Epithelial cell of esophagus (primary cell): ENCODE results near the gene TCP11.

ENCODE experiments used
- DNase-seq: peaks from one replicate; pipeline ENCODE4 v3.0.0; 2010; ENCODE audit warnings: low read depth
- H3K4me3 ChIP-seq: 2 replicates; pipeline ENCODE4 v1.5.1; 2011; ENCODE audit warnings: mild to moderate bottlenecking, low read length, control low read depth
- CTCF ChIP-seq: IDR thresholded peaks from 2 replicates; pipeline ENCODE4 v1.5.1; 2011; ENCODE audit warnings: low read depth, mild to moderate bottlenecking, low read length, control low read depth, inconsistent platforms; ENCODE audit not compliant: insufficient read depth; ENCODE audit errors: missing control alignments

The TCP11 gene

GRCh38 chr6:35166116-35166515 lies 25.0 kb upstream of the TCP11 start:
- TF ChIP-seq CTCF = no peak
- DNase-seq = no peak
- no peak overlapping the region for H3K4me3 ChIP-seq

DNA sequence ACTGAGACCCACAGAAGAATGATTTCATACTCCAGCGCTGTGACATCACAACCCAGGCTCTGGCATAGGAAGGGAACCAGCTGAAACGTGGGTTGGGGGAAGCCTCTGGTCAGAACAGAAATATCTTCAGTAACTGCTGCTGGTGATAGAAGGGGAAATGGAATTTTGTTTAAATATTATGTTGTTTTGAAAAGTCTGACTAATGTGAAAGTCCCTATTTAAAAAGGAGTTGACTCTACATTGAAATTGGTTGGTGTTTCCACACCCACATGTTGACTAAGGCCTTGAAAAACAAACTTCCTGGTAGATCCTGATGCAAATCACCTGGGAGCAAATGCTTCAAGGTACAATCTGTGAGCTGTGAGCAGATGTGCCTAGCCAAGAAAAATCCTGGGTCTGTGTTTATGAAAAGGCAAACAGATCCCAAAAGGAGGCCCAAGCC lies 24.5 kb upstream of the TCP11 start:
- no peak overlapping the region for H3K4me3 ChIP-seq
- DNase-seq = peak; percentile 94
- TF ChIP-seq CTCF = no peak

DNA sequence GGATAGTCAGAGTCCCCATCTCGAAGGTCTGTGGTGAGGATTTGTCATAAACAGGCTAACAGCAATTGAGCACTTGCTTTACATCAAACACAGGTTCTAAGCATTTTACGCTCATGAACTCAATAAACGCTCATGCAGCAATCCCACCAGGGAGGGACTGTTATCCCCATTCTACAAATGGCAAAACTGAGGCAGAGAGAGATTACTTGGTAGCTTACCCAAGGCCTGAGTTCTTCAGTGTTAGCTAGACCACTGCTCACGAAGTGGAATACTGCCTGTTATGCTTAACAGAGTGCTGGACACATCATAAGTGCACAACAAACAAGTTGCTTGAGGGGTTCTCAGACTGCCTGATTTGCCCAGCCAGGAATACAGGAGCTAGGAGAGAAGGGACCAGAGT lies 23.7 kb upstream of the TCP11 start:
- no peak for DNase-seq
- H3K4me3 ChIP-seq = no peak overlapping the region
- no peak for TF ChIP-seq CTCF

DNA sequence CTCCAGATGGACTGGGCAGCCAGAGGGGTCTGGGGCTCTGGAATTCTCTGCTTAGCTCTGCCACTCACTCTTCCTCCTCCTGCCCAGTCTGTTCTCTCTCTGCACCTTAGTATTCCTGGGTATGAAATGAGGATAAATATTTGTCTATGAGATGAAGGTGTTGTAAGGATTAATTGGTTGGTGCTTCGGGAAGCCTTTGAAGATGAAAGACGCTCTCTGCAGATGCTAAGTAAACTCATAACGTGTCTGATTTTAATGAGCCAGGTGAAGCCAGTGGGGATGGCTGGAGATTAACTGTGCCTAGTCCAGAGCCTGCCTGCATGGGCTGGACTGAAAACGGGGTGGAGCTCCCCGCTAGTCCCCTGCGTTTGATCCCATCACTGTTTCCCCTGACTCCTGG lies 23.1 kb upstream of the TCP11 start:
- DNase-seq = no peak
- no peak for TF ChIP-seq CTCF

DNA sequence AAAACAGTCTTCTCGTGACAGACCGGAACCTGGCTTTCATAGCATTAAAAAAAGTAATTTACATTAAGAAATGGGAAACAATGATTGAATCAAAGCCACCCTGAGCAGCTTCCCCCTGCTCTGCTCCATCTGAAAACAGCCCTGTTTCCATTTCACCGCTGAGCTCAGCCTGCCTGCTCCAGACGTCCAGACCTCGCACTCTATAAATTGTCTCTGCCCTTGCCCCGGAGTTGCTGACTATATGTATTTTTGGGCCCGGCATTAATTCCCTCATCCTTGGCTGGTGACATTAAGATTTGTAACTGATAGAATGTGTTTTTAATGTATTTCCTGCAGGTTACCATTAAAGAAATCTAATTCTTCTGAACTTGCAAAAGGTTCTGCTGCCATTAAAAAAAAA lies 22.7 kb upstream of the TCP11 start:
- DNase-seq = no peak
- no peak overlapping the region for H3K4me3 ChIP-seq
- no peak for TF ChIP-seq CTCF

More for the DNA sequence above, 23.1 kb upstream of the TCP11 start:
- H3K4me3 ChIP-seq = no peak overlapping the region

DNA sequence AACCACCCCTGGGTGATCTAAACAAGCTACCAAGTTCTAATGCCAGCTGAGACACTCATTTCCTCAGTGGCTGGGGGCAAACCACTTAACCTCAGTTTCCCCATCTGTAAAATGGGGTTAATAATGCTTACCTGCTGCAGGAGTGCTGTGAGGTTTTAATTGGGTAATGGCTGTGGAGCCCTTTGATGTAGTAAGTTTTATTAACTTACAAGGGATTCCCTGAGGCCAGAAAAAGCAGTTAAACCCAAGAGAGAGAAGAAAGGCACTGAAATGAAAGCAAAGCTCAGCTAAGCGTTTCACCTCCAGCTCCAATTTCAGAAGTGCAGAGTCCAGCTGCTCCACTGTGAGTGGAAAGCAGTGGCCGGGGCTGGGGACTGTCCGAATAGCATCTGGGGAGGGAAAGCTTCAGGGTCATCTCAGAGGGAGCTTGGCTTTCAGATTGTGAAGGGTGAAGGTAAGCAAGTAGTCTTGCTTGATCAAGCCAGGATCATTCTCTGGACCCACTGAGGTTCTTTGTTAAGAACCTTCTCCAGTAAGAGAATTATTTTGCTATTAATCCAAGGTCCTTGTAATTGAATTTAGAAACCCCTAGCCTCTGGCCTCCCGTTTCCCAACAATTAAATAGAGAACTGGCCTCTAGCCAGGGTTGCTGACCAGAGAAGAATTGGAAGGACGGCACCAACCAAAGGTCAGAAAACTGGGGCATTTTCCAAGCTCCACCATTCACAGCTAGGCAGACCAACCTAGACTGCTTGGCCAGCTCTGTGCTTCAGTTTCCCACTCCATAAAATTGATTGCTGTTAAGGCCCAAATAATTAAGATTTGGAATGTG lies 20.9 kb upstream of the TCP11 start:
- TF ChIP-seq CTCF = no peak
- H3K4me3 ChIP-seq = no peak overlapping the region
- DNase-seq = no peak

DNA sequence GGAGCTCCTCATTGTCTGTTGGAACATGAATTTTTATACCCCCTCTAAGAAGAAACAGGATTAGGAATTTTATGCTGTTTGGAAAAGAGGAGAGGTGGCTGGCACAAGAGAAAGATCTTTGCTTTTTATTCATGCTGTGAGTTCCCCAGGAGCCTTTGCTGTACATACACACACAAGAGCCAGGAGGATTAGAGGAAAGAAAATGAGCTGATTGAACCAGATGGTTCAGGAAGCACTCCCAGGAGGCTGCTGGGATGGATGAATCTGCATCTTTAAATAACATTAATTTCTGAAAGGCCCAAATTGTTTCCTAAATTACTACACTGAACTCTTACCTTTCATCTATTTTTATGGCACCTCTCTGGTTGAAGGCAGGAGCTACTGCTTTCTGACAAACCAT lies 20.1 kb upstream of the TCP11 start:
- no peak for TF ChIP-seq CTCF
- no peak overlapping the region for H3K4me3 ChIP-seq
- no peak for DNase-seq
